Measurements from ENCODE around the gene ABLIM2. TPM values are rescaled to one million over a fixed set of nuclear protein-coding genes. Genes with fewer than 3 reads are reported as not detected.

Gene ABLIM2
- total RNA-seq, 3 donors from 2014 or later (not counting 1 experiment from before 2014, with no cell fraction given), result 0.71 to 2.8 (median 1.3) TPM

DNA sequence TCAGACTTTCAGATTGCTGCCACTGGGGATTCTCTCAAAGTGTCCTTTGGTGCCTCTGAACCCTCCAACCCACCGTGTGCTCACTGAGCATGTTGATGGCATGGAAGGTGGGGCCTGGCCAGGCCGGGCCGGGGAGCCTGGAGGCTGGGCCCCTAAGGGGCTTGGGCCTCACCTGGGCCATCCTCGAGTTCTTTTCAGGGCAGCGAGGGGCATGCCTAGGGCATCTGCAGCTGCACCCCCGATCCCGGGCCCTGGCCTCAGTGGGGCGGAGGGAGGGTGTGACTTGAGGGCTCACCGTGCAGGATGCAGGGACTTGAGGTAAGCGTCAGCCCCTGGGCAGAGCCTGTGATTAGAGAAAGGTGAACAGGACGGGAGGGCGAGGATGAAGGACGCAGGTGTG lies 38.9 kb upstream of the ABLIM2 start:
- DNase-seq (no peak), ATAC-seq (no peak)
- H3K27ac ChIP-seq (ENCODE audit: low read length), result no peak overlapping the region
- peak overlapping the region; percentile 28 for H3K4me3 Mint-ChIP-seq
- no peaks in the 10 kb centered on the region for H3K9me3 ChIP-seq (ENCODE audit: control insufficient read depth, insufficient read depth, low read length)
- H3K27me3 ChIP-seq (ENCODE audit: control insufficient read depth, insufficient read depth, low read length), result no peaks in the 10 kb centered on the region
- H3K4me1 ChIP-seq (ENCODE audit: control insufficient read depth, insufficient read depth, low read length), result peaks cover 52% of the 10 kb centered on the region
- H3K4me1 Mint-ChIP-seq, result peaks cover 33 to 56% of the 10 kb centered on the region in 2 donors
- 94% methylated on average over 13 of the region's 13 CpGs for WGBS (ENCODE audit: insufficient coverage)
- no peaks in the 10 kb centered on the region for H3K36me3 Mint-ChIP-seq
- intact Hi-C loops (cut with micrococcal nuclease), result no loop called here
- H3K4me3 ChIP-seq (ENCODE audit: low read length), result no peak overlapping the region
- no peaks in the 10 kb centered on the region for H3K9me3 Mint-ChIP-seq
- peaks cover 0 to 3% of the 10 kb centered on the region in 2 donors for H3K27me3 Mint-ChIP-seq (ENCODE audit: low read depth in 2 of 2)
- no peaks in the 10 kb centered on the region for H3K36me3 ChIP-seq (ENCODE audit: control insufficient read depth, insufficient read depth, low read length)
- TF ChIP-seq, protein P1, sequence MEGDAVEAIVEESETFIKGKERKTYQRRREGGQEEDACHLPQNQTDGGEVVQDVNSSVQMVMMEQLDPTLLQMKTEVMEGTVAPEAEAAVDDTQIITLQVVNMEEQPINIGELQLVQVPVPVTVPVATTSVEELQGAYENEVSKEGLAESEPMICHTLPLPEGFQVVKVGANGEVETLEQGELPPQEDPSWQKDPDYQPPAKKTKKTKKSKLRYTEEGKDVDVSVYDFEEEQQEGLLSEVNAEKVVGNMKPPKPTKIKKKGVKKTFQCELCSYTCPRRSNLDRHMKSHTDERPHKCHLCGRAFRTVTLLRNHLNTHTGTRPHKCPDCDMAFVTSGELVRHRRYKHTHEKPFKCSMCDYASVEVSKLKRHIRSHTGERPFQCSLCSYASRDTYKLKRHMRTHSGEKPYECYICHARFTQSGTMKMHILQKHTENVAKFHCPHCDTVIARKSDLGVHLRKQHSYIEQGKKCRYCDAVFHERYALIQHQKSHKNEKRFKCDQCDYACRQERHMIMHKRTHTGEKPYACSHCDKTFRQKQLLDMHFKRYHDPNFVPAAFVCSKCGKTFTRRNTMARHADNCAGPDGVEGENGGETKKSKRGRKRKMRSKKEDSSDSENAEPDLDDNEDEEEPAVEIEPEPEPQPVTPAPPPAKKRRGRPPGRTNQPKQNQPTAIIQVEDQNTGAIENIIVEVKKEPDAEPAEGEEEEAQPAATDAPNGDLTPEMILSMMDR (IDR thresholded peaks at IDR 0.05), result no peak
- H3K27ac Mint-ChIP-seq, result peak overlapping the region in 1 of 2 donors; percentile 54

DNA sequence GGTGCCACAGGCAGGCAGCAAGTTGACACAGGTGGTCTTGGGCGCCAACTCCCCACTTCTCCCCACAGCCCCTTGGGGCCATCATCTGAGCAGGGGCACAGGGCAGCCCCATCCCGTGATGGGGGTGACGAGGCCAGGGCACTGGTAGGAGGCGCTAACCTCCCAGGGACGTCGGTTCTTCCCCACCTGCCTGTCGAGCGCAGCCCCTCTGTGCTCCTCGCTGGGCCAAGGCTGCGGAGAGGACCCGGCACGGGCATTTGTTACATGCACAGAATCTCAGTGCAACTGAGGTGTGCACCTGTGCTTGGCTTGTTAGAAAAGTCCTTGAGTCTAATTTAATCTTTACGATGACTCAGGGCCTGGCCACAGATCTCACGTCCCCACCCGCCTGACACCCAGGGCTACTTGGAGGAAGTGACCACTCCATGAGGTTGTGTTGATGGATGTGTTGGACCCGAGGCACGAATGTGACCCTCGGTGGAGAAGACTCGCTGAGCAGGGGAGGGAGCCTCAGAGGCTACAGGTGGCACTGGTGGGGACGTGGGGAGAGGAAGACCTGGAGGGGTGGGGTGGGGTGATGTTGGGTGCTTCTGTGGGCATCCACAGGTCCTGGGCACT lies 37.3 kb upstream of the ABLIM2 start:
- H3K4me1 ChIP-seq (ENCODE audit: control insufficient read depth, insufficient read depth, low read length), result peaks cover 44% of the 10 kb centered on the region
- no peak for DNase-seq
- H3K27me3 Mint-ChIP-seq (ENCODE audit: low read depth in 2 of 2), result peaks cover 0 to 3% of the 10 kb centered on the region in 2 donors
- no peak overlapping the region for H3K27ac ChIP-seq (ENCODE audit: low read length)
- intact Hi-C loops (cut with micrococcal nuclease), result no loop called here
- H3K36me3 ChIP-seq (ENCODE audit: control insufficient read depth, insufficient read depth, low read length), result no peaks in the 10 kb centered on the region
- no peaks in the 10 kb centered on the region for H3K27me3 ChIP-seq (ENCODE audit: control insufficient read depth, insufficient read depth, low read length)
- no peak overlapping the region for H3K4me3 Mint-ChIP-seq
- TF ChIP-seq, protein P1 (IDR thresholded peaks at IDR 0.05), result no peak
- ATAC-seq, result no peak
- no peak overlapping the region for H3K4me3 ChIP-seq (ENCODE audit: low read length)
- peaks cover 36 to 50% of the 10 kb centered on the region in 2 donors for H3K4me1 Mint-ChIP-seq
- WGBS (ENCODE audit: insufficient coverage), result 82% methylated on average over 20 of the region's 20 CpGs
- peak overlapping the region in 1 of 2 donors; percentile 54 for H3K27ac Mint-ChIP-seq
- no peaks in the 10 kb centered on the region for H3K9me3 ChIP-seq (ENCODE audit: control insufficient read depth, insufficient read depth, low read length)
- H3K36me3 Mint-ChIP-seq, result no peaks in the 10 kb centered on the region
- no peaks in the 10 kb centered on the region for H3K9me3 Mint-ChIP-seq

DNA sequence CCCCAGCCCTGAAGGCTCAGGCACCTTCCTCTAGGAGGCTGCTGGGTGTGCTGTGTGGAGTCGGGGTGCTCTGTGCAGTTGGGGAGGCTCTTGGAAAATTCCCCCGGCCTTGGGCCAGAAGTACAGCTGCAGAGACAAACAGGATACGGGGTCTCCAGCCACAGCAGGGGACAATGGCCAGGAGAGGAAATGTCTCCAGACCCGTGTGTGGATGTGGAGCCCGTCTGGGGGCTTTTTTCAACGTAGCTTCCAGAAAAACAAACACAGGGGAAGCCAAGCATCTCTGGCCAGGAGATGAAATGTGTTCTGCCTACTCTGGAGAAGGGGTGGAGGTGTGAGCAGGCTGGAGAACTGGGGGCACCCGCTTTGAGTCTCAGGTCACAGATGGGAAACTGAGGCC lies 36.8 kb upstream of the ABLIM2 start:
- no peaks in the 10 kb centered on the region for H3K36me3 Mint-ChIP-seq
- Histone ChIP-seq H3K9me3 (ENCODE audit: control insufficient read depth, insufficient read depth, low read length) (no peaks in the 10 kb centered on the region), H3K36me3 (ENCODE audit: control insufficient read depth, insufficient read depth, low read length) (no peaks in the 10 kb centered on the region), H3K4me1 (ENCODE audit: control insufficient read depth, insufficient read depth, low read length) (peaks cover 43% of the 10 kb centered on the region), H3K4me3 (ENCODE audit: low read length) (no peak overlapping the region), H3K27ac (ENCODE audit: low read length) (no peak overlapping the region), H3K27me3 (ENCODE audit: control insufficient read depth, insufficient read depth, low read length) (no peaks in the 10 kb centered on the region)
- 76% methylated on average over 7 of the region's 7 CpGs for WGBS (ENCODE audit: insufficient coverage)
- intact Hi-C loops (cut with micrococcal nuclease), result no loop called here
- TF ChIP-seq, protein P1 (IDR thresholded peaks at IDR 0.05), result no peak
- DNase-seq (no peak), ATAC-seq (no peak)
- H3K27me3 Mint-ChIP-seq (ENCODE audit: low read depth in 2 of 2), result peaks cover 0 to 3% of the 10 kb centered on the region in 2 donors
- H3K4me3 Mint-ChIP-seq, result no peak overlapping the region
- no peaks in the 10 kb centered on the region for H3K9me3 Mint-ChIP-seq
- no peak overlapping the region for H3K27ac Mint-ChIP-seq
- peaks cover 33 to 48% of the 10 kb centered on the region in 2 donors for H3K4me1 Mint-ChIP-seq
